ENCODE data around the gene KIF26B. TPM values are rescaled to one million over a fixed set of nuclear protein-coding genes. Genes with fewer than 3 reads are reported as not detected.

The KIF26B gene
- polyA plus RNA-seq, 1 donor (not counting 4 experiments of a cell fraction or from before 2014, with no cell fraction given): 0.58 TPM

DNA sequence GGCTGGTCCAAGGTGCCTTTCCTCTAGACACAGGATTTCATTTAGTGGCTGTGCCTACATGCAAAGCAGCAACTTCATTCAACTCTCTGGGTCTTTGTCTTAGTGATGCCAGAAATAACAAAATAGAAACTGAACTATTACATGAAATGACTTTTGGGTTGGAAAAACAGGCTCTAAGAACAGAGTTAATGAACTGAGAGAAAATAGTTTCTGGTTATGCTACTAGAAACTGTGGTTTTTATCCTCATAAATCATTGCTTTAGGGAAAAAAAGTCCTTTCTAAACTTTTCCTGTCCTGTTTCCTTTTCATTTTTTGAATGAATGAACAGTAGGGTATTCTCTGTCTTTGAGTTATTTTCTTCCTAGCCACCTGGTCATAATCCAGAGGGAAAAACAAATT is 424.0 kb downstream of the KIF26B start:
- Histone ChIP-seq H3K4me1 (ENCODE audit: control insufficient read depth, extremely low read depth, insufficient read depth, low read length) (no peaks in the 10 kb centered on the region), H3K4me3 (ENCODE audit: control insufficient read depth in 2 of 3, extremely low read depth in 1 of 3, insufficient read depth in 2 of 3, low read depth in 1 of 3, low read length in 3 of 3) (no peak overlapping the region), H3K27ac (ENCODE audit: control insufficient read depth, insufficient read depth, low read length) (no peak overlapping the region), H3K27me3 (ENCODE audit: control insufficient read depth, extremely low read depth, insufficient read depth, low read length) (no peaks in the 10 kb centered on the region), H3K9me3 (ENCODE audit: control insufficient read depth, low read depth, low read length) (peaks cover 2% of the 10 kb centered on the region), H3K79me2 (ENCODE audit: control insufficient read depth, insufficient read depth, low read length) (no peaks in the 10 kb centered on the region), H3K4me2 (ENCODE audit: control insufficient read depth, extremely low read depth, insufficient read depth, low read depth, low read length) (no peak overlapping the region), H3K36me3 (ENCODE audit: control insufficient read depth in 2 of 2, extremely low read depth in 1 of 2, insufficient read depth in 2 of 2, low read length in 2 of 2) (no peaks in the 10 kb centered on the region), H4K20me1 (ENCODE audit: control insufficient read depth, extremely low read depth, insufficient read depth, low read length) (no peaks in the 10 kb centered on the region), H3K9ac (ENCODE audit: control insufficient read depth, extremely low read depth, insufficient read depth, low read length) (no peak overlapping the region), H3K9me1 (ENCODE audit: control insufficient read depth, extremely low read depth, insufficient read depth, low read length) (no peaks in the 10 kb centered on the region), H2AFZ (ENCODE audit: control insufficient read depth, low read length) (no peak overlapping the region)
- no peak for FAIRE-seq
- no peak for TF ChIP-seq EZH2 (IDR thresholded peaks at IDR 0.05; ENCODE audit: low read length)
- TF ChIP-seq, protein P1, sequence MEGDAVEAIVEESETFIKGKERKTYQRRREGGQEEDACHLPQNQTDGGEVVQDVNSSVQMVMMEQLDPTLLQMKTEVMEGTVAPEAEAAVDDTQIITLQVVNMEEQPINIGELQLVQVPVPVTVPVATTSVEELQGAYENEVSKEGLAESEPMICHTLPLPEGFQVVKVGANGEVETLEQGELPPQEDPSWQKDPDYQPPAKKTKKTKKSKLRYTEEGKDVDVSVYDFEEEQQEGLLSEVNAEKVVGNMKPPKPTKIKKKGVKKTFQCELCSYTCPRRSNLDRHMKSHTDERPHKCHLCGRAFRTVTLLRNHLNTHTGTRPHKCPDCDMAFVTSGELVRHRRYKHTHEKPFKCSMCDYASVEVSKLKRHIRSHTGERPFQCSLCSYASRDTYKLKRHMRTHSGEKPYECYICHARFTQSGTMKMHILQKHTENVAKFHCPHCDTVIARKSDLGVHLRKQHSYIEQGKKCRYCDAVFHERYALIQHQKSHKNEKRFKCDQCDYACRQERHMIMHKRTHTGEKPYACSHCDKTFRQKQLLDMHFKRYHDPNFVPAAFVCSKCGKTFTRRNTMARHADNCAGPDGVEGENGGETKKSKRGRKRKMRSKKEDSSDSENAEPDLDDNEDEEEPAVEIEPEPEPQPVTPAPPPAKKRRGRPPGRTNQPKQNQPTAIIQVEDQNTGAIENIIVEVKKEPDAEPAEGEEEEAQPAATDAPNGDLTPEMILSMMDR (optimal IDR thresholded peaks at IDR 0.05 in 1 of 3, IDR thresholded peaks at IDR 0.05 in 1 of 3, conservative IDR thresholded peaks at IDR 0.05 in 1 of 3; ENCODE audit: extremely low read depth in 1 of 3, insufficient read depth in 2 of 3, low read length in 3 of 3): no peak
- DNase-seq (ENCODE audit: low read depth, low spot score): no peak
- dilution Hi-C loops (cut with MboI; ENCODE audit: extremely low pct_ligation_motif_present, low sequenced_read_pairs): no loop called here

DNA sequence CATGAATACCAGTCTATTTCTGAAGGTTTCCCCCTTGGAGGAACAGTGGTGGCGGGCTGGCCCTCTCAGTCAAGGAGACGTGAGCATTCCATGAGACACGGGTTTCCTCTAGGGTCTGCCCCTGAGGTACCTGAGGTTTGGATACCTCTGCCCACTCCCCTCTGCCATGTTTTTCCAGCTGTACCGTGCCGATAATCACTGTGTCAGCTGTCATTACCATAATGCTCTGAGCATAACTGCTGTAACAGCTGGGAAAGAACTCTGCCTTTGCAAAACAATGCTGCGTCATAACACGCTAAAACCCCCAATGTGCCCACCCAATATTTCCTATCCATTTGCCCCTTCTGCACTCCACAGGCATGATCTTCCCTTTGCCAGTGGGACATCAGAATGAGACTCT is 425.1 kb downstream of the KIF26B start:
- dilution Hi-C loops (cut with MboI; ENCODE audit: extremely low pct_ligation_motif_present, low sequenced_read_pairs): no loop called here
- no peaks in the 10 kb centered on the region for H4K20me1 ChIP-seq (ENCODE audit: control insufficient read depth, extremely low read depth, insufficient read depth, low read length)
- DNase-seq (ENCODE audit: low read depth, low spot score) (no peak), FAIRE-seq (no peak)
- H3K9me1 ChIP-seq (ENCODE audit: control insufficient read depth, extremely low read depth, insufficient read depth, low read length): no peaks in the 10 kb centered on the region
- no peaks in the 10 kb centered on the region for H3K4me1 ChIP-seq (ENCODE audit: control insufficient read depth, extremely low read depth, insufficient read depth, low read length)
- H3K4me2 ChIP-seq (ENCODE audit: control insufficient read depth, extremely low read depth, insufficient read depth, low read depth, low read length): no peak overlapping the region
- no peak for TF ChIP-seq EZH2 (IDR thresholded peaks at IDR 0.05; ENCODE audit: low read length)
- TF ChIP-seq, protein P1 (optimal IDR thresholded peaks at IDR 0.05 in 1 of 3, IDR thresholded peaks at IDR 0.05 in 1 of 3, conservative IDR thresholded peaks at IDR 0.05 in 1 of 3; ENCODE audit: extremely low read depth in 1 of 3, insufficient read depth in 2 of 3, low read length in 3 of 3): no peak
- no peaks in the 10 kb centered on the region for H3K79me2 ChIP-seq (ENCODE audit: control insufficient read depth, insufficient read depth, low read length)
- no peak overlapping the region for H3K9ac ChIP-seq (ENCODE audit: control insufficient read depth, extremely low read depth, insufficient read depth, low read length)
- no peaks in the 10 kb centered on the region for H3K9me3 ChIP-seq (ENCODE audit: control insufficient read depth, low read depth, low read length)
- no peaks in the 10 kb centered on the region for H3K27me3 ChIP-seq (ENCODE audit: control insufficient read depth, extremely low read depth, insufficient read depth, low read length)
- H3K36me3 ChIP-seq (ENCODE audit: control insufficient read depth in 2 of 2, extremely low read depth in 1 of 2, insufficient read depth in 2 of 2, low read length in 2 of 2): no peaks in the 10 kb centered on the region
- no peak overlapping the region for H2AFZ ChIP-seq (ENCODE audit: control insufficient read depth, low read length)
- no peak overlapping the region for H3K27ac ChIP-seq (ENCODE audit: control insufficient read depth, insufficient read depth, low read length)
- no peak overlapping the region for H3K4me3 ChIP-seq (ENCODE audit: control insufficient read depth in 2 of 3, extremely low read depth in 1 of 3, insufficient read depth in 2 of 3, low read depth in 1 of 3, low read length in 3 of 3)
